GM19397 (cell line): Measurements from ENCODE around the gene VOPP1.

ENCODE experiments used
- ATAC-seq: cut with Tn5 transposase; IDR thresholded peaks from one replicate; pipeline ENCODE4 v1.9.1; 2021; ENCODE audit warnings: mild to moderate bottlenecking, moderate library complexity; ENCODE audit not compliant: unreplicated experiment

The VOPP1 gene

DNA sequence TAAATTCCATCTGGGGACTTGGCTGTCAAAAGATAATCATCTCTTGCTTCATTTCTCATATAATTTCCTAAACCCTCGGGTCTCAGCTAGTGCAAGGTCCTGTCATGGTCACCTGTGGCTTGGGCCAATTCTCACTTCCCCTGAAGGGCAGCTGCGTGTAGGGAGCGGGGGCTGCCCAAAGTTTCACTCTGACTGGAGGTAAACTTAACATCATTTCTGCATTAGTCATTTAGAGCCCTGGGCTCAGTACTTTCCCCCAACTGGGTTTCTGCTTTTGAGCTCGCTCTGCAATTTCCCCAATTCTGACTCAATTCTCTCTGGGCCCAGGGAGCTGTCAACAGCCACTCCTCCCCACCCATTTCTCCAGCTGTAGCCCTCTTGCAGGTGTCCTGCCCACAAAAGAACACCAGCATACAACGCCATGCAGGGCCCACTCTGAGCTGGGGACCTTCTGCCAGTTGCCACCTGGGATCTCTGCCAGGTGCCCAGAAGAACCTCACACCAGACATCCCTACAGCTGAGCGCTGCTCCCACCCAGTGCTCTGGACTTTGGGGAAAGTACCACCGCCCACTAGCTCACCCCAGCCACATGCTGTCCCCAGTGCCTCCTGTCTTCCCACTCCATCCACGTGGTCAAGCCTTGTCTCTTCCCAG is 37.9 kb downstream of the VOPP1 start:
- ATAC-seq, result peak; percentile 68

DNA sequence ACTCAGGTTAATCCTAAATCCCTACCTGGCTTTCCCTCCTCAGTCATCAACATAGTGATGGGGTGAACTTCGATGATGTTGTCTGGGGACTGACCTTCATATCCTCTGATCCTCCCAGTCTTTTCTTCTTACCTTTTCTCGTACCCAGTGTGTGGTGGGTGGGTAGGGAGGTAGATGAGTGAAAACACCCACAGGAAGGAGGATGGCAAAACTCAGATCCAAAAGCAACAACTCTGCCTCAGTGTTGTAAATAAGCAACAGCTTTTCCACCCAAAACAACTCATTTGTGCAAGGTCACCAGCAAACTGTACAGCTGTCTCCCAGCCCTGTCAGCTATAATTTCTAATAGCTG is 38.6 kb downstream of the VOPP1 start:
- ATAC-seq, result no peak

DNA sequence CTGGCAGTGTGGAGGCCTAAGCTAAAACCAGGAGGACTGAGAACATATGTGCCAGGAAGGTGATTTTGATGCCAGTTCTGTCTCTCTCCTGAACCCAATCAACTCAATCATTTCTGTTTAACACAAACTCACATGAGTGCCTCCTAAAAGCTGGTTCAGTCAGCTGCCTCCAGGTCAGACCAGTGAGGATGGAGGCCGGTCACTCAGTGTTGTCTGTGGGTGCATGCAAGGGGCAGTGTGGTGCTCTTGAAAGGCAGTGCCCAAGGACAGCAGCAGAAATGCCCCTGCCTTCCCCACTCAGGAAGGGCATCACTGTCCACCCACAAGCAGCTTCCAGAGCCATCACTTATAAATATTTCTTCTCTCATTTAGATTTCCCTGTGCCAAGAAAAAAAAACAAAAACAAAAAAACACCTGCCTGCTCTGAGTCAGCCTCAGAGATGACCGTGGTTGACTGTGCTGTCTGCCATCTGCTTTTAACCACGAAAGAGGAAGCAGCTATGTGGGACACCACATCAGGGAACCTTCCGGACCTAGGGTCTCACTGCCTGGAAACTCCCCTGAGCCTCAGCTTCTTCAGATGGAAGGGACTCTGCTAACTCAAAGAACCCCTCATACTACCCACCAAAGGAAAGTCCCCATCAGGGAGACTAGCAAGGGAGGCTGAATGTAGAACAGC is 39.1 kb downstream of the VOPP1 start:
- ATAC-seq, result peak; percentile 59

DNA sequence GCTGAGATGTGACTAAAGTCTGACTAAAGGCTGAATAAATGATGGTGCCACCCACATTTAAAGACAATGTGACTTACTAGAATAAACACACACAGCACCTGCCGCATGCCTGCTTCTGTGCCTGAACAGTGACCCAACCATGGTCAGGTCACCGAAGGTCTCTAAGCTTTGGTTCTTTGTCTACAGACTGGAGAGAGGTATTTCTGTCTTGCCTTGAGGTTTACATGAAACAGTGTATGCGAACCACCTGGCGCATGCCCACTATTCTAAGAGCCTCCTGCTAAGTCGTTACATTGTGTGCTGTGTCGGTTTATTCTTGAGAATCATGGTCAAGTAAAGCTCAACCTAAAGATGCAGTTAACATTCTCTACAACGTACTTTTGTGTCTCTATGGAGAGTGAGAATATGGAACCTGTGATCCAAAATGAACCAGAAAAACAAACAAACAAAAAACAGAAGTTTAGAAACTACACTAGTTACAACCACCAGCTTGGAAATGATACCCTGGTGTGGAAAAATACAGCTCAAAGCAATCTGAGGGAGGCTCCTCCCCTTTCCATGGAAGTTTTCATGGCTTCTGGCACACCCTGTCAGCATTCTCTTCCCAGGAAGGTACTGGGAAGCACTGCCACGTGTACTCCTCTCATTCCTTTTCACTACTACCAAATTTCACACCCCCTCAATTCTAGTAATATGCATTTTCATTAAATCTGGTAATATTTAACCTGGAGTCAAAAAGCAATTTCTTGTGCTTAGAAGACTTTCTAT is 40.0 kb downstream of the VOPP1 start:
- no peak for ATAC-seq

DNA sequence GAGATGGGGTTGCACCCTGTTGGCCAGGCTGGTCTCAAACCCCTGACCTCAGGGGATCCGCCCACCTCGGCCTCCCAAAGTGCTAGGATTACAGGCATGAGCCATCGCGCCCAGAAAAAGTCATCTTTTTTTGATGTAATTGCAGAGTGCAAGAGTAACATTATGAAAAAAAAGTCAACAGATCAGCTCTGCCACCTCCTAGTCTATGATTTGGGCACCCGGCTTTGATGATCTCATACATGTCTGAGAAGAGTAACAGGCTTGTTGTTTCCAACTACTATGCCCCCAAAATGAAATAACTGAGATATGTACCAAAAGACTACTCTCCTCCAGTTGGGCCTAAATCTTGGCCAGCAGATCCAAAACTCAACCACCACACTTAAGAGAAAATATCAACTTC is 40.8 kb downstream of the VOPP1 start:
- ATAC-seq, result no peak

DNA sequence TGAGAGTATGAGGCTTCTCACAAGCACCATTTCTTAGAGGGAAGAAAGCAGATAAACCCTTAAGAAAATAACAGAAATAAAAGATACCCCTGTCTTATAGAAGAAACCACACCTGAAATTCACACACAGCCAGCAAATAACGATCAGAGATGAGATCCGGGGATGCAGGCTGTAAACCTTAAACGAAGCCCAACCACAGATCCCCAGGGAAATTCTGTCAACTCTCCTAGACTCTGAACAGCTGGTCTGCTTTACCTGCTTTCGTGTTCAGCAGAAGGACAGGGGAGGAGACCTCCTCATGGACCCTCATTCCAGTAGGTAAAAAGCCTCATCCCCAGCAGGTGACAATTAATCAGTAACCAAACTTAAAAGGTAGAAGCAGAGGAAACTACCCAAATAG is 45.0 kb downstream of the VOPP1 start:
- ATAC-seq, result no peak

DNA sequence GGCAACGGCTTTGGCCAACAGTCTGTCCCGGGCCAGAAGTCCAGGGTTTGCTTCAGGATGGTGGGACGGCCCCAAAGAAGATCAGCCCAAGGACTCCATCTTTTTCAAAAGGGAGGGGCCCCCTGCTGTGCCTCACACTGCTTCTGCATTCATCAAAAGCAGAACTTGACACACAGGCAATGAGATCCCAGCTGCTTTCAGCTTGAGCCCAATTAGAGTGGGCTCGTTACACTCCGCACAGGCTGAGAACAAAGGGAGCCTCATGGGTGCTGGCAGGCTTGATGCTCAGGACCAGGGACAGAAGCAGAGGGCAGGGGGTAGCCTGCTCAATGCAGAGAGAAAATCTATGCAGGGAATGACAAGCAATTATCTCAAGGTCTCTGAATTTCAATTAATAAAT is 45.5 kb downstream of the VOPP1 start:
- peak; percentile 66 for ATAC-seq

DNA sequence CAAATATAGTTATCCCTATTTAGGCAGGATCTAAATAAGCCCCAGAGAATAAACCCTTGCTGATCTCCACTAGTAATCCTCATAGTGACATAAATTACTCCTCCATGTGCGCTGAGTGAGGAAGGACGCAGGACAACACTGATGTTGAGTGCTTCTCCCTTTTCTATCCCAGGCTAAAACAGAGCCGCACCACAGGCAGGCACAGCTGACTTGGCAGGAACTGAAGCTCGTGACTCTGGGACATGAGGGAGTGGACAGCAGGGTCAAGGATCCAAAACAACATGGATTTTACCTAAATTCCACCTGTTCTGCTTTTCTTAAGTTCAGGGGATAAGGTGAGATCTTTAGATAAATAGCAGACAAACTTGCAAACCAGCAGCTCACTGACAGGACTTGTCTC is 46.0 kb downstream of the VOPP1 start:
- no peak for ATAC-seq

DNA sequence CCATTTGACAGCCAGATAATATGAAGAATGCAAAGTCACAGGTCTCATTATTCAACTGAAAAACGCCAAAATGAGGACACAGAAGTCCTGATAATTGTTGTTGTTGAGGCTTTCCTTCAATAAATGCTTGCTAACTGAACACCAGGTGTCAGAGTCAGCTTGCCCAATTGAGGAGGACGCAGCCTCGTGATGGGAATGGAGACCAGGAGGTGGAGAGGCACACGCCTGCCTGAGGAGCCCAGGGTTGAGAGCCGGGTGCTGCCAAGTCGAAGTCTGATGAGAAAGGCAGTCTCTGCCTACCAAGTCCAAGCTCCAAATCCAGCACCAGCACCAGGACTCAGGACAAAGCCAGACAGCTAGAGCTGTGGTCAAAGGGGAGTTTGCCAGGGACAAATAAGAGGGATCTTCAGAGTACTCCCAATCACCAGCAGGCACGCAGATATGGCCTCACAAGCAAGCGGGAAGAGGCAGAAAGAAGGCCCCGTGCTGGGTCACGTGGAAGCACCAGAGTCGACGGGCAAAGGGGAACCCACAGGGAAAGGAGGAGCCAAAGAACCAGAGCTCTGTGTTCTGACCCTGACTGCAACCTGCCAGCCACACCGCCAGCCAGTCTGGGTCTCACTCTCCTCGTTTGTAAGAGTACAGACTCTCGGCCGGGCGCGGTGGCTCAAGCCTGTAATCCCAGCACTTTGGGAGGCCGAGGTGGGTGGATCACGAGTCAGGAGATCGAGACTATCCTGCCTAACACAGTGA is 47.6 kb downstream of the VOPP1 start:
- no peak for ATAC-seq

DNA sequence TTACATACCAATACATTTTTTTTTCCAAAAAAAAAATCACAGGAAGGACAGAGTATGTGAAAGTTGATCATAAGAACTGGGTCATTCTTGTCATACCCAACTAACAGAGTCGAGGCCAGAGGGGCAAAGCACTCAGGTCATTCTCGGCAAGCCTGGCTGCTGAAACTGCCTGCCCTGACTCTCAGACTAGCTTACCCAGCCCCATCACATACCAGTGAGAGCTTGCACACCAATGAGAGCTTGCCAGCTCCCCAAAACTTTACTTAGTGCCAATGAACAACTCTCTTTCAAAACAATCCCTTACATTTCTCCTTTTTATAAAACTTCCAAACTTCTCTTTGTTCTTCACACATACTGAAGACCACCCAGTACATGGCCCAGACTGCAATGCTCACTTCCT is 48.9 kb downstream of the VOPP1 start:
- ATAC-seq, result no peak

DNA sequence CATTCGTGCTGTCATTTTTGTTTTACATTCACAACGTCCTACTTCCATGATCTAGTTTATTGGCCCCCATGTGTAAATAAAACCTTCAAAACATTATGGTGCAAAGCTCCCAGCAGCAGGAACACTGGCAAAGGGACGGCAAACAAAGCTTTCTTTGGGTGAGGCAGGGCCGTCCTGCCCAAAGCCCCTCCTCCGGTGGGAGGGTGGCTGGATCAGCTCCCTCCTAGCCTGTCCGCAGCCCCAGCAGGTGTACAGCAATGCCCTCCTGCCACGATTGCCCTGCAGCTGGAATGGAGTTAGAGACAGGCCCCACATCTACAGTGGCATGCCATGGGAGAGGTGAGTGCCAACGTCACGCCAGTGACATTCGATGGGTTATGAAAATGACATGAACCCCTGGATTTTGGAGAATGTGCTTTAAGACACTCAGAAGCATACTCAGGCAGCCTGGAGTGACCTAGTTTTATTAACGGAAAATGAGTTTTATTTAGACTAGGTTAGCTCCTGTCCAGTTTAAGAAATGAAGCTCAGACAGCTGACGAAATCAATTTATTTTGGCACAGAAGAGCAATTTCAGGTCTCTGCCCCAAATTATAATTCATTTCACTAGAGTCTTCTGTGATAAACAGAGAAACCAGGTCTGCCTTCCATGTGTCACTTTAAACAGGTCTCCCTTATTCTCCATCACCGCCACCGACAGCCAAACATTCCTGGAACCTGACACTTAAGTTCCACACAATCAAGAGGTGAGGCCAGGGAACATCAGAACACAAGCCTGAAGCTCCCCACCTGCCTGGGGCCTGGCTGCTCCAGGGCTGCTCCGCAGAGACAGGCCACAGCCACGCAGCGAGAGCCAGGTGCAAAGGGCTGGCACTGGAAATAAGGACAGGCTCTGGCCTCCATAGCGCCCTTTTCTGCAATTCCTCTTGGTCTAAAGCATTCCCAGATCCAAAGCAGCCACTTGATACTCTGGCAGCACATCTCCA is 50.1 kb downstream of the VOPP1 start:
- ATAC-seq, result no peak

DNA sequence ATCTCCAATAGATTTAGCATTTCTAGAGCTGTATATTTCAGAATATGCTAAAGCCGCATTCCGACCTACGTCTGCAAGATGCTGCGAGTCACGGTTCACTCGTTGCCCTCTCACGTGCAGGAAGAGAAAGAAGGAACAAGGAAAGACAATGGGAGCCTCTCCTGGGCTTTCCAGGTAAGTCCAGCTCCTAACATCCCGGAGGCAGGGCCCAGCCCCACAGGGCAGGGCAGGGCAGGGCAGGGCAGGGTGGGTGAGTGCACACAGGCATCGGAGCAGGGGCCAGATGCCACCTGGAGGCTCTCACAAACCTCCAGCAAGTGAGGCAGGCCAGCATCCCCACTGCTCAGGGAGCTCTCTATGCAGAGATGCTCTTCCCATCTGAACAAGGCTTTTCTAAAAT is 50.8 kb downstream of the VOPP1 start:
- ATAC-seq, result no peak

DNA sequence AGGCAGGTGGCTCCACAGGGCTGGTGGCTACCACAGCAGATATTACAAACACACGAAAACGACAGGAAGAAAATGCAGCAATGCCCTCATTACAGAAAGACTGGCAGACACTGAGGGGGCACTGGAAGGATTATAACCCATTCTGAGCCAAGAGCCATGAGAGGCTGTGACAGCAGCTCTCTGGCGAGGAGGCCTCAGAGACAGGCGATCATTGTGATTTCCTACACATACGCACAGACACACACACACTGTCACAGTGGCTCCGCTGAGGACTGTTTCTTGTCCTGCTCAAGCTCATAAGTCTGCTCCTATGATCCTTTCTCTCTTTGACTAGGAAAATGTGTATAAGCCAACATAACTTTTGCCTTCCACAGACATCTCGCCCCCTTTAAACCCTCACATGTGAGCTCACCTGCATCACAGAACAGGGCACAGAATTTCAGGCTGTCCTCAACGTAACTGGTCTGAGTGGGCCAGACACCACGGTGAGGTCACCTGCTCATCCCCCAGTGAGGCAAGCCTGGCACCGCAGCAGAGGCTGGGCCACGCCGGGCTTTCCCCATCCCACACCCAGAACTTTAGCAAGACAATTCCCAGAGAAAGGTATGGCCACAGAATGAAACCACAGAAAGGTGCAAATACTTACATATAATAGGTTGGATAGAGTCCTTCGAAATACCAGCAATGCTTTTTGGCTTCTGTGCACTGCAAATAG is 51.7 kb downstream of the VOPP1 start:
- ATAC-seq, result no peak

DNA sequence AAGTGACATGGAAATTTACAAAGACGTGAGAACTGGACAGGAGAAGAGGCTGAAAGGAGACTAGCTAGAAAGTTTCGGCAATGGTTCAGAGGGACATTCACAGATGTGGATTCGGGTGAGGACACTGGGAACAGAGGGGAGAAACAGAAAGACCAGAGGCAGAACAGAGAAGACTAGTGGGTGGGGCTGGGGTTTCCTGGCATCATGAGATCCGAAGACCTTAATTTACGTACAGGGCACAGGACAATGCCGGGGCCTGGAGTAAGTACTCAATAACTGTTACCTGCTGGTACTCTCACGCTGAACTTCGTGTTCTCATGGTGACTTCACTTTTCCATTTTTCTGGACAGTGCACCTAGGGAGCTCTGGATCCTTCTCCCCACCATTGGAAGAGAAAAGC is 53.5 kb downstream of the VOPP1 start:
- ATAC-seq, result no peak

DNA sequence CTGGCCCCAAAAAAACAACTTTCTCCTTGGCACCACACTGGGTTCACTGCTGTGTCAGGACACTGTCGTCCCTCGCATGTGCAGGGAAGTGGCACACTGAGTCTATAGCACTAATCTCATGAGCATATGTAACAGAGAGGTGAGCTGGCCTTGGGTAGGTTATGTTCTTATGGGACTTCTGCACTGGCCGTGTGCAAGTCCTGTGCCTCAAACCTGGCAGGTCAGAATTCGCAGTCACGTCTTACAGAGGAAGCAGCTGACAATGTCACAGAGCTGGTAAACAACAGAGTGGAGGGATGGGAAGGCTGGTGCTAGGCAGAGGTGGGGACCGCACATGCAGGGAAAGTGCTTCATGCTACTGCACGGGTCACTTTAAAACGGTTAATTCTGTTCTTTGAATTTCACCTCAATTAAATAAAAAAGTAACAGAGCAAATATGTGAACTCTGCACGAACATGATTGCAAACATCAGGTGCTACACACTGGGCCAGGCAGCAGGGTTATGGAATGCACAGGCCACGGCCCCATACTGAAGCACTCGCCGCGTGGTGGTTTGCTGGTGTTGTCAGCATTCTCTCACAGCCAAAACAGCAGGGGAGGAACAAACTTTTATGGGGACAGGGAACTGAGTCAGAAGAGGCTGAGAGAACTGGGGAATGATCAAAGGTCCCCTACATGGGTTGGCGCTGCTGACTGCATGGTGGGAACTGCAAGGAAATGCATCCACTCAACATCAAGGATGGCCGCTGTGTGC is 54.2 kb downstream of the VOPP1 start:
- no peak for ATAC-seq

DNA sequence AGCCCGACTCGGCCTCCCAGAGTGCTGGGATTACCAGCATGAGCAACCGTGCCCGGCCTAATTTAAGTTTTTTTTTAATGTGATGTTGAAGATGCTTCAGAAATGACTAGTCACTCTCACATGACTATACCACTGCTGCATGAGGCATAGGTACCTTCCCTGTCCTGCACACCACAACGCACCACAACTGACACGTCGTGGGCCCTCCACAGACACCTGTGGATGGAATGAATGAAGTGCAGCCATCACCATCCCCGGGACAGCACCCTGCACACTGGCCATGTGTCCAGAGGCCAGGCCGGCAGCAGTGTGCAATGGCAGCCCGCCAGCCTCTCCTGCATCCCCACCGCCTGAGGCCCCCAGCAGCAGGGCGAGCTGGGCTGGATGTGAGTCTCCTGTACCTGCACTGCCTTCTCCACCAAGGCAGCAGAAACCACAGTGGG is 55.1 kb downstream of the VOPP1 start:
- ATAC-seq, result peak; percentile 73

DNA sequence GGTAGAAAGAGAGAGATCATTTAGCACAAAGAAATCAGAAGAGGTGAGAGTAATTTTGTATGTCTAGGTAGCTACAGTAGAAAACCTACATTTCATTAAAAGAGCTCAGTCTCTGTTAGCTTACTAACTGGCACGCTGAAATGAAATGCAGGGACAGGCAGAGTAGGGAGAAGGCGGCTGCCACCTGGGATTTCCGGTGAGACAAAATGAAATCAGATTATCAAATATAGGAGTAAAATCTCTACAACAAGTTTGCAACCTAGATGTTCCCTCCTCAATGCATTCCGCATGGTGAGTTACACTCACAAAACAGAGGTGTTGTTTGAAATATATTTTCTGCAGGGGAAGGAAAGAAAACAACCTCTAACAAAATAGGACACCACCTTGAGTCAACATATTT is 55.9 kb downstream of the VOPP1 start:
- ATAC-seq, result no peak

DNA sequence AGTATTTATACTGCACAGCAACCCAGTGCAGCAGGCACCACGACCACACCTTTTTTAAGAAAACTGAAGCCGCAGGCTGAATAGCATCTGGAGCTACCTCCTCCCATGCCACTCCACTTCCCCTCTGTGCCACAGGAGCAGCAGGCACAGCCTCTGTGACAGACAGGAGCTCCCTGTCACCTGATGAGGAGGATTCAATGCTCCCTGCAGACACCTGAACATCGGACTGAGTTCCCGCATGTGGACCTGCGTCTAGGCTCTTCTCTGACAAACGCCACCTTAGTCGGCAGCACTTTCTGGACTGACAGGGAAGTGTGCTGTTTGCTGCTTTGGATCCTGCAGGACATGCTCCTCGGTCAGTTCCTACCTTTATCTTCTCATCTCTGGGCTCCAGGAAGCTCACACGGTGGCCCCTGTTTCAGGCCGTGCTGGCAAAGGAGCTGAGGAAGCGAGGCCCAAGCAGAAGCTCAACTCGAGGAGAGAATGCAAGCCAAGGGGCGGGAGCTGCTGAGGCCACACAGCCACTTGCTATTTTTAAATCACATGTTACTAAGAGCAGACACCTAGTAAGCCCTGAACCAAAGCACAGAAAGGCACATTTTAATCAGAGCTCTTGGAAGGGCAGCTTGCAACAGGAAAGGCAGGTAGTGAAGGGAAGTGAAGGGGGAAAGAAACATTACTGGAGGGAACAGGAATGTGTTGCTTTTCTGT is 56.6 kb downstream of the VOPP1 start:
- ATAC-seq, result no peak
